T-helper 9 cell (primary cell): ENCODE data around the gene KDM3B.
A peak's percentile ranks its signal among the peaks of the same experiment; 100 is the strongest.
"Not testable (repeated sequence)": the region's sequence is repeated elsewhere in the genome, so short reads cannot be mapped to it uniquely, and the experiment has no call there.

Experiments used
- DNase-seq: peaks from one replicate; pipeline ENCODE4 v3.0.0-alpha.2; 2020
- total RNA-seq, 2 donors: gene quantifications; one replicate each; lab custom pipeline; 2026; lab: John Stamatoyannopoulos, UW

Gene KDM3B
- total RNA-seq: 171 to 226 reads per million in 2 donors

GRCh38 chr5:138352071-138352721 lies at the start of gene KDM3B:
TSS of gene KDM3B (plus strand) at chr5:138352685. CDS start at chr5:138352796, 111 bp downstream.
- DNase-seq: peak; percentile 89

GRCh38 chr5:138303372-138303771 lies 49.1 kb upstream of the KDM3B start:
- no peak for DNase-seq

GRCh38 chr5:138305797-138306196 lies 46.7 kb upstream of the KDM3B start:
- DNase-seq: no peak

- DNase-seq: no peak
These were observed 36.7 kb upstream of the KDM3B start for GRCh38 chr5:138315751-138316278.

GRCh38 chr5:138316355-138316754 lies 36.1 kb upstream of the KDM3B start:
- no peak for DNase-seq

GRCh38 chr5:138318211-138318610 lies 34.3 kb upstream of the KDM3B start:
- DNase-seq: not testable (repeated sequence)

GRCh38 chr5:138330813-138331448 lies 21.6 kb upstream of the KDM3B start:
- no peak for DNase-seq

GRCh38 chr5:138331449-138332368 lies 20.8 kb upstream of the KDM3B start, which contains the start of gene CDC25C:
TSS of gene CDC25C (minus strand) at chr5:138331804. CDS start at chr5:138331180, 624 bp downstream.
- DNase-seq: peak; percentile 92

- no peak for DNase-seq
These were observed 17.5 kb upstream of the KDM3B start for GRCh38 chr5:138334867-138335447.

- DNase-seq: peak; percentile 70
These were observed 15.4 kb upstream of the KDM3B start for GRCh38 chr5:138336952-138337684.

GRCh38 chr5:138337685-138338410 lies 14.6 kb upstream of the KDM3B start, which contains the start of gene FAM53C:
TSS of gene FAM53C (plus strand) at chr5:138338266. CDS start at chr5:138341336, 3,070 bp downstream.
- DNase-seq: peak; percentile 88

- no peak for DNase-seq
These were observed 13.9 kb upstream of the KDM3B start for GRCh38 chr5:138338411-138339090.

- DNase-seq: no peak
These were observed 13.4 kb upstream of the KDM3B start for GRCh38 chr5:138339091-138339456.

- no peak for DNase-seq
These were observed 13.0 kb upstream of the KDM3B start for GRCh38 chr5:138339464-138339863.

GRCh38 chr5:138340008-138340407 lies 12.5 kb upstream of the KDM3B start:
- no peak for DNase-seq

GRCh38 chr5:138344887-138345622 lies 7.4 kb upstream of the KDM3B start:
- DNase-seq: no peak

GRCh38 chr5:138346889-138347288 lies 5.6 kb upstream of the KDM3B start:
- no peak for DNase-seq

- DNase-seq: no peak
These were observed 2.5 kb upstream of the KDM3B start for GRCh38 chr5:138349852-138350562.

- DNase-seq: no peak
These were observed 2.0 kb upstream of the KDM3B start for GRCh38 chr5:138350563-138350890.
